NK-92 (cell line): ENCODE measurements around the gene IL19.
"Not testable (repeated sequence)": the region's sequence is repeated elsewhere in the genome, so short reads cannot be mapped to it uniquely, and the experiment has no call there.

ENCODE experiments used
- DNase-seq: peaks from one replicate; lab custom pipeline; 2025; ENCODE audit not compliant: unreplicated experiment; lab: John Stamatoyannopoulos, UW

The IL19 gene

DNA sequence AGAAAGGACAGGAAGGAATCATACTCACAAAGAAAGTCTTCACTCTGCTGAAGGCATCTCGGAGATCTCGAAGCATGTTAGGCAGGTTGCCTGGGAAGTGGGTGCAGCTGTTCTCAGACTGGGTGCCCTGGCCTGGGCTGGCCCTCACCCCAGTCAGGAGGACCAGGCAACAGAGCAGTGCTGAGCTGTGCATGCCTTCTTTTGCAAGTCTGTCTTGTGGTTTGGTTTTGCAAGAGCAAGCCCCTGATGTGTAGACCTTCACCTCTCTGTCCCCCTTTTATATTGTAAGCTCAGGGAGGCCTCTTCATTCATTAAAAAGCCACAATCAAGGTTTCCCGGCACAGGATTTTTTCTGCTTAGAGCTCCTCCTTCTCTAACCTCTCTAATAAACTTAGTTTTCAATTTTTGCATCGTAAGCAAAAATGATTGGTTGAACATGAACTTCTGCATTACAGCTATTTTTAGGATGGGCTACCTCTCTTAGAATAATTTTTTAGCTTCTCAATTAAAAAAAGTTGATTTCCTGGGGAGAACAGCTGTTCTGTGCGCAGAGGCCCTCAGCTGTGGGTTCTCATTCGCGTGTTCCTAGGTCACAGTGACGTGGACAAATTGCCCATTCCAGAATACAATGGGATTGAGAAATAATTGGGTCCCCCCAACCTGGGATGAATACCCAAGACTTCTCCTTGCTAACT, 1.8 kb downstream of the IL19 start, which contains the start of gene IL10:
IL10 (minus strand) TSS at position 252 of the 695 bp plus-strand sequence; CDS start at position 193, 59 bp downstream.
- no peak for DNase-seq

DNA sequence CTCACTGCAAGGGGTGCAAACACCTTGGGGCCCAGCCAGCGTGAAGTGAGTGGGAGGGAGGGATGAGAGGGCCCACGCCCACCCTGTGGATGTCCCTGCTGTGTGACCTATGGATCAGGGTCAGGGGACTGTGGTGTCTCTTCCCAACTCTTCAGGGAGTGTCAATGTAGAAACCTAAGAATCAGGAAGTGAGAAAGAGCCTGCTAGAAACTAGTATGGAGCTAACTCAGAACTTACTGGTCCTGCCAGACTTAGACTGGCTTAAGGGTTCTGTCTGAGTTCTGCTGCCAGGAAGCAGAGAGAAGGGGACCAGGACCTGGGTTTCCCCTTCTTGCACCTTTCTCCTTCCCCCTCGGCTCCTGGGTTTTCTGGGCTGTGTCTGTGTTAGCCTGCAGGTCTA, 3.5 kb downstream of the IL19 start:
- DNase-seq = no peak

DNA sequence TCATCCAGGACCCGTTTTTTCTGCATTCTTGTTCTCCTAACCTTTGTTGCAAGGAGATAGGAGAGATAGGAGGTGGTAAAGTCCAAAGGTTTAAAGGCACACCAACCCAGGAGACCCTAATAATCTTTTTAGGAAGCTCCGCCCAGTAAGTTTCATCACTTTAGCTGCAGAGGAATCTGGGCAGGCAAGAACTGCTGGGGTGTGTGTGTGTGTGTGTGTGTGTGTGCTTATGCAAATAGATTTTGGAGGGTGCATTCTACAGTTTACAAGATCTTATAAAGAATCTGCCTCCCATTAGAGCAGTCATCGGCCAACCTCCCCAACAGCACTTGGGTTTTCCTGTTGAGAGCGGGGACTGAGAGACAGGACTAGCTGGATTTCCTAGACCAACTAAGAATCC, 5.7 kb downstream of the IL19 start:
- no peak for DNase-seq

DNA sequence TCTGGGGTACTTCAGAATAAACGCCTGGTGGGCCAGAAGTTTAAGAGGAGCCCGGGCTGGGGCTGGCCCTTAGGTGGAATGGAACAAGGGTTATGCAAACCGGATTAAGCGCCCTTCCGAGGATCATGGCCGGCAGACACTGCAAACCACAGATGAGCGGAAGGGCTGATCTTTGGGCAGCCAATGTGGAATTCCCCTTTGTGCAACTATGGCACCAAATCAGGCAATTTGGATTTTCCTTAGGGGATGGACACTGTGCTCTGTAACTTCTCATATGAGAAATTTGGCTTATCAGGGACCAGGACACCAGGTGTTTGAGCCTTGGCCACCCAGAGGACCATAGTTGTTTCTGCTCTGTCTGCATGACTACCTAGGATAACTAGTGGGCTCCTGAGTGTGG, 7.5 kb downstream of the IL19 start:
- no peak for DNase-seq

DNA sequence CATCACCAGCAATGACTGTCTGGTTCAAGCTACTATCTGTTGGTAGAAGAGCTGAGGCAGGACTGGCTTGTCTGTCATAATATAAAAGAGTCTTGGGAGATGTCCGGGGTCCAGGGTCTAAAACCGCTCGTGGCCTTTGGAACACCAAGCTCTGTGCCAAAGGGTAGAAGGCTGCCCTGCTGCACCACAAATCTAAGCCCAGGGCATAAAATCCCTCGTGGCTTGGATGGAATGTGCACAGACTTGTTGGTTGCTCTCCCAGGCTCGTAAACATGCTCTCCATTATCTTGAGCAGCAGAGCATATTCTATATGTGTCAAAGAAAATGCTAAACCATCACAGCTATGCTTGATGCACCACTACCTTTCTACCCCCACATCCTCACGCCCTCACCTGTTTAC, 8.3 kb downstream of the IL19 start:
- not testable (repeated sequence) for DNase-seq

DNA sequence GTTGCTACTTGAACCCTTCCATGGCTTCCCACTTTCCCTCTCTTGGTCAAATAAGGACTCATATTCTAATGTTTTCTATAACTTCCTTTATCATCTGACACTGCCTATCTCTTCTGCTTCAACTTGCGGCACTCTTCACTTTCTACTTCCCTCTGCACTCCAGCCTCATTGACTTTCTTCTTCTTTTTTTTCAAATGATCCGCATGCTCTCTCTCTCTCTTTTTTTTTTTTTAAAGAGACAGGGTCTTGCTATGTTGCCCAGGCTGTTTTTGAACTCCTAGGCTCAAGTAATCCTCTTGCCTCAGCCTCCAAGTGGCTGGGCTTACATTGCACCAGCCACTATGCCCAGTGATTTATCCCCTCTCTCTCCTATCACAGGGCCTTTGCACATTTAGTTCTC, 9.1 kb downstream of the IL19 start:
- DNase-seq = no peak

DNA sequence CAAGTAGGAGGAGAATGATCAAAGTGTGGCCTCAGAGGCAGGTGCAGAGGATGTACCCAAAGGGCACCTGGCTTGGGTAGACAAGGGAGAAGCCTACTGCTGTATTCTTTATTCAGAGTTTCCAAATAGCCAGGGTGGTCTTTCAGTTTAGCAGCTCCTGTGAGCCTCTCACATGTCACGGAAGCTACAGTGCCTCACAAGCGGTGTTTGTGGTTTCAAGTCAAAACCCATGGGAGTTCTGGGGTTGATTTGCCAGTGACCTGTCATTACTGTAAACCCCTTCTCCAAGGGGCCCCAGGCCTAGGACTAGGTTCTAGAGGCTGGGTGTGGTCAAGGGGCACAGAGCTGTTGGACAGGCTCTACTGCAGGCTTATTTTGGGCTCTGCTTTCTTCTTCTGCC, 11.9 kb downstream of the IL19 start:
- DNase-seq = no peak

DNA sequence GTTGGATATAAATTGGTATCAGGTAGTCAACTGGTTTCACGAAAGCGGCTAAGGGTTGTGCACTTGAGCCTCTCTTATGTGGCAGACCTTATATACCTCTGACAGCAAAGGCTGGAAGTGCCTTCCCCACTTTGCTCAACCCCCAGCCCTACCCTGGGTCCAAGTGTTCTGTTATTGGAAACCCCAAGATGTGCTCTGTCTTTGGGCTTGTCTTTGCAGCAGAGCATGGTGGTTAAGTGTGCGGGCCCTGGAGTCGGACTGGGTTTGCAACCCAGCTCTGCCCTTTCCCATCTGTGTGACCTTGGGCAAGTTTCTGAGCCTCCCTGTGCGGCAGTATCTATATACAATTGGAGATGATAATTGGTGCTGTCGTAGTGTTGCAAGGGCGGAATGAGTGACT, 12.9 kb downstream of the IL19 start:
- DNase-seq = no peak

DNA sequence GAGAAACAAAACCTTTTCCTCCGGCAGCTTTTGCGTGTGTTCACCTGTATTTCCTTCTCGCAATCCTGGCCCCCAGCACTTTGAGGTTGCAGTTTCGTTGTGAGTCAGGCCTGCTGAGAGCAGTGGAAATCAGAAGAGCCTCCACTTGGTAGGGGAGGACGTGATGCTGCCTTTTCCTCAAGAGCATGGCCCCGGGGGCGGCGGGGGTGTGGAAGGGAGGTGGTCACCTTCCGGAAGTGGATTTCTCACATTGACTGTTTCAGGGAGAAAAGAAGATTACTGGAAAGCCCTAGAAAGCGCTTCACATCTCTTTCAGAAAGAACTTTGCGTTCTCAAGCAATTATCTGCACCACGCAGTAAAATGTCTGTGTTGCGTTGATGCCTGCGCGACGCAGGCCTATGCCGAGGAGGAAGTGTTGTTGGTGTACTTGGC, 13.9 kb downstream of the IL19 start:
- DNase-seq = no peak

DNA sequence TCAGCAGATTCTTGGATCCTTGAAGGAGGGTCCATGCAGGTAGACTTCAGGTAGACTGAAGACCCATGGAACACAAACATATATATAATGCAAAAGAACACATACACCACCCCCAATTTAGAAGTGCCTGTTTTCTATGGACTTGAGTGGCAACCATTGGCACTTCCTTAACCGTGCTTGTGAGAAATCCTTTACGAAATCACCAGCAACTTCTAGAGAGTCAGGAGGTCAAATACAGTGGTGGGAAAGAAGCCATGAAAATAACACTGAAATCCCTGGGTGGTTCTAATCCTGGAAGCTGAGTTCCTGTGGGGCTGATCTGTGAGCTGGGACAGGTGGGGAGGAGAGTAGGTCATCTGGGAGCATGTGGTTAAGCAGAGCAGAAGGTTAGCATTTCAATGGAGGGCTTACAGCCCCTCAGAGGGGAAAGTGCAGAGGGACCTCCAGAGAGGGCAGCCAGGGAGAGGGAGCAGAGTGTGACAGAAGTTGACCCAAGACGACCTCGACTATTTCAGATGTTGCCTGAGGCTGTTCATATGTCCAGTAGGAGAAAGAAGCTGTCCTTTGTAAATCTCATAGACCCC, 14.7 kb downstream of the IL19 start:
- no peak for DNase-seq

DNA sequence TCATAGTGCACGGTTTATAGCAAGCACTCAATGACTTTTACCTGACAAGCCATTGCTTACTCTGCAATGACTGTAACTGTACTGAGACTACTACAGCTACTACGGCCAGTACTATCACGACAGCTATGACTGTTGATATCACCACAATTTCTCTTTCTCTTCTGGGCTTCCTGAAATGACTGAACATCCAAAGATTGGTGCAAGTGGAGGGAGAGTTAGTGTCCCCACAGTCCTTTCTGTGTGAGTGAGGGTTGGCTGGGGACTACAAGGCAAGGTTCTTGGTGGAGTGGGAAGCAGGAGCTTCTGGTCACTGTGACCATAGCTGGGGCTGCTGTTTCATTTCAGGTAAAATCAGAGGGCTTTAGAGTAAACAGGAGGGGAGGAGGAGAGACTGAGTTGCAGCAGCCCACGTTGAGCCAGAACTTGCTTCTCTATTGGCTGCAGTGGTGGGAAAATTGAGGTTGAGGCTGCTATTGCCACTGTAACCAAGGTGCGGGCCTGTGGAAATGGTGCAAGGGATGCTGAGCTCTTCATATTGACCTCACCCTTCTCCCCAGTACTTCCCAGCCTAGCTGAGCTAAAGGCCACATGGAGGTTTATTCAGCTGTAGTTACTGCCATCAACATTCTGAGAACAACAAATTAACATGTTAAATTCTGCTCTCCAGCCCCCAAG, 15.8 kb downstream of the IL19 start:
- DNase-seq = no peak

DNA sequence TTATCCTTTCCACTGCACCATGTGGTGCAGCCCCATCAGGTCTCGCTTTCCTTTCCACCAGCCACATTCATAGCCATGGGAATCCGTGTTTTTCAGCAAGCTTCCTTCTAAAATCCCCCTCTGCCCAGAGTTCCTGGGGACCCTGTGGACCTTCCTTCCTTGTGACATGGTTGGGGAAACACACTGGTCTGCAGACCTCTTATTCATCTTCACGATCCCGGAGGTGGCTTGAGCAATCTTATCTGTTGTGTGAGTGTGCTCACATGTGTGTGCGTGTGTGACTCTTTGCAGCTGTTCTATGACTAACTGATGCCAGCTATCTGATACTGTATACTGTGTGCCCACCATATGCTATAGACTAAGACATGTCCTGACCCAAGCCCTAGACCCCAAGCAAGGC, 17.3 kb downstream of the IL19 start:
- DNase-seq = no peak

DNA sequence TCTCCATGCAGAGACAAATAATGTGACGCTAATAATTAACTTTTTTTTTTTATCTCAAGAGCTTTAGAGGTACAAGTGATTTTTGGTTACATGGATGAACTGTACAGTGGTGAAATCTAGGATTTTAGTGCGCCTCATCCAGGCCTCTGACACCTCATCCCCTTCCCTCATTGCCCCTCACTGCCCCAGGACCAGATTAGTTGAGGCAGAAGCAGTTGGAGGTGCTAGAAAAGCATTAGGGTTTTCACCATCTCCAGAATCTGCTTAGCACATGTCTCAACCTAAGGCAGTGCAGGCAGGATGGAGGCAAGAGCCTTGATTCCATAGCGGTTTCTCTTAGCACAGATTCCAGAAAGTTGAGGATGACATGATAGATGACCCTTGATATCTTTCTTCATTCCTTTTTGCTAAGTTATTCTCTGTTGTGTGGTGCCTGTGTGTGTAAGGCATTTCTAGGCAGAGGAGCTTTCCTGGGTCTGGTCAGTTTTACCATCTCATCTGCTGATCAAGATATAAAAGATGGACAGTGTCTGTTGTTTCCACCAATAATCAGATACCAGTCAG, 18.0 kb downstream of the IL19 start:
- no peak for DNase-seq

DNA sequence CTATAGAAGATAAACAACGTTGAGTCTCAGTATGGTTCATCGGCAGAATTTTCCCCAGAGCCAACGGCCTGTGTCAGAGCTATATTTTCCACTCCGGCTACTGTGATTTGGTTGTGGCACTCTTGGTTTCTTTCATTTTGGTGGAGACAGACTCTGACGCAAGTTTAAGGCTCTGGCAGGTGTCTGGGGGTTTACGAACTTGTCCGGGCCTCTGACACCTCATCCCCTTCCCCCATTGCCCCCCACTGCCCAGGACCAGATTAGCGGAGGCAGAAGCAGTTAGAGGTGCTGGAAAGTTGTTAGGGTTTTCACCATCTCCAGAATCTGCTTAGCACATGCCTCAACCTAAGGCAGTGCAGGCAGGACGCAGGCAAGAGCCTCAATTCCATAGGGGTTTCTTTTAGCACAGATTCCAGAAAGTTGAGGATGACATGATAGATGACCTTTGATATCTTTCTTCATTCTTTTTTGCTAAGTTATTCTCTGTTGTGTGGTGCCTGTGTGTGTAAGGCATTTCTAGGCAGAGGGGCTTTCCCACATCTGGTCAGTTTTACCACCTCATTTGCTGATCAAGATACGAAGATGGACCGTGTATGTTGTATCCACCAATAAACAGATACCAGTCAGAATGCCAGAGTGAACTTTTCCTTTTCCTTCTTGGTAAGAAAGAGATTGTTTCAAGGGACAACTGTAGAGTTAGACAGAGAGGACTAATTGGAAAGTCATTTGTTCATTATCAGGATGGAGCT, 20.1 kb downstream of the IL19 start:
- DNase-seq = no peak

DNA sequence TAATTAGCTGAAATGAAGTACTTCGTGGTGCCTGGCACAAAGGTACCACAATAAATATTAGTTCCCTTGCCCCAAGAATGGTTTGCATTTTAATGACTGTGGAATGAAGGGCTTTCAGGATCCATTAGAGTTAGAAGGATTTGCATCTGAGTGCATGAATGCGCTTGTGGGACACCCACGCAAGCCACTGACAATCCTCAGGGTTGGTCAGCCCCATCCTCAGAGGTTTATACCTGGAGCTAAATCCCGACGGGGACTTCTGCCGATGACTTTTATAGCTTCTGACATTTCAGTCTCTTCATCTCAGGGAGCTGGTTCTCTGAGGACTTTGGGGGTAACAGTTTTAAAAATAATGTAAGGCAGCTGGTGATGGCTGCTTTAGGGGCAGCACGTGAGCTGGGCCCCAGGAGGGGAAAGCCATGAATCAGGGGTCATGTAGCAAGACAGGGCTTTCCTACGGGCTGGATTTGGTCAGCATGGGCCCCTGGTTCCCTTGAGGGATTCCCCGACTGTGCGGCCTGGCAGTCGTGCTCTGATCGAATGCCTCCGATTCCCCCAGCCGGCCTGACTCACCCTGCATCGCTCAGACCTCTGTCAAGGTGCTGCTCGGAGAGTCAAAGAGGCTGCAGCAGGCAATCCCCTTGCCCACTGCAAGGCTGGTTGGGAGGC, 22.5 kb downstream of the IL19 start:
- DNase-seq = no peak

DNA sequence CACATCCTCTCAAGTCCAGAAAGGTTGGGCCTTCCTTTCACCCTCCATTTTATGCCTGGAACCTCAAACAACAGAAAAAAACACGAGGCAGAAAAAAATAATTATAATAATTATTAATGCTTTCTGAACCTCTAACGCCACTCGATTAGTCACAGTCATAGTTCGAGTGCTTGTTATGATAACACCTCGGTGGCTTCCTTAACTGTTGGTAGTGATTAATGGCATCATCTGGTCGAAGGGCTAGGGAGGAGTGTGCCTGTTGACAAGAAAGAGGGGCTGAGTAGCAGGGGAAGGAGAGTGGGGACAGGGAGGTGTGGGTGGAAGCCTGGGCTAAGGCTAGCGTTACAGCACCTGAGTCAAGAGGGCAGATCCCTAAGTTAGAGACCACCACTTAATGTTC, 23.0 kb downstream of the IL19 start:
- DNase-seq = no peak

DNA sequence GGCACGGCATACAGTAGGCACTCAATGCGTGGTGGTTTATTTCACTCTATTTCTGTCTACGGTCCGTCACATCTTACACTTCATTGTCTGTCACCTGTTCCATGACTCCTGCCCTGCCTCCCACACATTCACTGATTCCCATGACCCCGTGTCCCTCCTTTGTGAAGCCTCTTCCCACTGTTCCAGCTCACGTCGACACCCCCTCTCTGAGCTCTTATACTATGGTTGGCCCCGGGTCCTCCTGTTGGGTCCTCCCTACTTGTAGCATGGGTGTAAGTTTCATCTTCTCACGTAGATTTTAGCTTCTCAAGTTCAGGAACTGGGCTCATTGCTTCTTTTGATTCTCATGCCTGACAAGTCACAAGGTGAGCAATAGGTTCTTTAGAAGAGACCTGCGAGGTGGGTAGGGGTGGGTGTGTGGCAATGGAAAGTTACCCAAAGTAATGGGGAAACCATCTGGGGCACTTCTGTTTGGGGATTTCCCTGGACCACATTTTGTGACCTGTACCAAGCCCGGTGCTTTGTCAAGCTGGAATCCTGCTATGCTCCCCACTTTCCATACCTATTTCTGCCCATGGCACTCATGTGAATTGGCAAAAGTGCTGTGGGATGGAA, 23.8 kb downstream of the IL19 start:
- no peak for DNase-seq

DNA sequence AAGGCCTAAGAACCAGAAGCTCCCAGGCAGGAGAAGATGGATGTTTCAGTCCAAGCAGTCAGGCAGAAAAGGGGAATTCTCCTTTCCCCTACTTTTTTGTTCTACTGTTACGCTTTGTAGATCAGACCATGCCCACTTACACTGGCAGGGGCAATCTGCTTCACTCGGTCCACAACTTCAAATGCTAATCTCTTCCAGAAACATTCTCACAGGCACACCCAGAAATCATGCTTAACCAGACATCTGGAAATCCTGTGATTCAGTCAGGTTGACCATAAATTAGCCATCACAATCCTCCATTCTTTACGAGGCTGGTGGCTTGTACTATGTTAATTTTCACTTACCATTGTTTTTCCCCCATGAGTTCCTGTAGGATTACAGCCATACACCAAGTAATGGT, 25.5 kb downstream of the IL19 start:
- no peak for DNase-seq

DNA sequence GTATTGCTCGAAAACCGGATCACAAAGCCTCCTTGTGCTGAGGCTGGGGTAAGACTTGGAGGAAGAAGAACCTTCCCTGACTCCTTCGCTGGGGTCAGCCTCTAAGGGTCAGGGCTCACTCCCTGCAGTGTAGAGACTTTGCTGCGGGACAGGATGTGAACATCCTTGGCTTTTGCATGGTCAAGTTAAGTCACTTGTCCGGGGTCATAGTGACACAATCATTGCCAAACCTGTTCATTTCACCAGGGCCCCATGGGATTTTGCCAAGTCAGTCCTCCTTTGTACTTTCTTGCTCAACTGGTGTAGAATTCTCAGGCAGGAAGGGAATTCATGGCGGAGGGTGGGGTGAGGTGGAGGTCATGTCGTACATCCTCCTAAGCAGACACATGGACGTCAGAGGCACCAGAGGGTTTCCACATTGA, 26.4 kb downstream of the IL19 start:
- DNase-seq = no peak
